Midbrain (tissue), 1 donor: ENCODE results near the gene UNK.
"Not testable (repeated sequence)": the region's sequence is repeated elsewhere in the genome, so short reads cannot be mapped to it uniquely, and the experiment has no call there.

Experiments used
- DNase-seq: peaks from one replicate; lab custom pipeline; 2025; lab: John Stamatoyannopoulos, UW

UNK gene

DNA sequence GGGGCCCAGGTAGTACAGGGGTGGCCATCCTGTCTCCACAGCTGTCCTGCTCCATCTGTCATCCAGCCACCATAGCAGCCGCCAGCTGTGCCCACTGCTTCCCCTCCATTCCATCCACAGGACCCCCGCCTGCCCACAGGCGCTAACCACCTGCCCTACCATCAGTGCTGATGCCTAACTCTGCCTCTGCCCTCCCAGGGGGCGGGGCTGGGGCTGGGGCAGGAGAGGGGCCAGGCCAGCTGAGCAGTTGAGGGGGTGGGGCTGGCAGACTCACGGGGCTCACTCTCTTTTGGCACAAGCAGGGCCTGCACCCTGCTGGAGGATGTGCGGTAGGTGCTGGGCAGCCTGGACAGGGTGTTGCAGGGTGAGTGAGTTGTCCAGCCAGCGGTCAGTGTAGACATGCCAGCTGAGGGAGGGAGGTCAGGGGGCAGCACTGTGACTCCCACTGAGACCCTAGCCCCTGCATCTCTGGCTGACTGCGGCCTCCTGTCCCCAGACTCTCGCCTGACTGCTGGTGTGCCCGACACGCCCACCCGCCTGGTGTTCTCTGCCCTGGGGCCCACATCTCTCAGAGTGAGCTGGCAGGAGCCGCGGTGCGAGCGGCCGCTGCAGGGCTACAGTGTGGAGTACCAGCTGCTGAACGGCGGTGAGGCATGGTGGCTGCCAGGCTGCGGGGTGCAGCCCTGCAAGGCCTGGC, 29.3 kb upstream of the UNK start:
- no peak for DNase-seq

DNA sequence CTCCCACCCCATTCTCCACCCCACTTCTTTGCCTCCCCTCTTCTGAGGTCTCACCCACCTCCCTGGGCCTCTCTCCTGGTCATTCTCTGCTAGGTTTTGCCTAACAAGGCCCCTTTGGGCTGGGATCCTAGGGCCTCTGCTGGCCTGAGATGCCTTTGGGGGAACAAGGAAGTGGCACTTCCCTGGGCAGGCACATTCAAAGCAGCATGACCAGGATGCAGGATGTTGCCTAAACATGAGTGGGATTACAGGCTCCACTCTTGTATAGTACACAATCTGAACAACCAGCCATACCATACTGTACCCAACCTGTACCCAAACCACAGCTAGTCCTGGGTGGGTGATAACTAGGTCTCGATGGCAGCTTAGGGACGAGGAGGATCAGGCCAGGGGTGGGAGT, 28.6 kb upstream of the UNK start:
- no peak for DNase-seq

DNA sequence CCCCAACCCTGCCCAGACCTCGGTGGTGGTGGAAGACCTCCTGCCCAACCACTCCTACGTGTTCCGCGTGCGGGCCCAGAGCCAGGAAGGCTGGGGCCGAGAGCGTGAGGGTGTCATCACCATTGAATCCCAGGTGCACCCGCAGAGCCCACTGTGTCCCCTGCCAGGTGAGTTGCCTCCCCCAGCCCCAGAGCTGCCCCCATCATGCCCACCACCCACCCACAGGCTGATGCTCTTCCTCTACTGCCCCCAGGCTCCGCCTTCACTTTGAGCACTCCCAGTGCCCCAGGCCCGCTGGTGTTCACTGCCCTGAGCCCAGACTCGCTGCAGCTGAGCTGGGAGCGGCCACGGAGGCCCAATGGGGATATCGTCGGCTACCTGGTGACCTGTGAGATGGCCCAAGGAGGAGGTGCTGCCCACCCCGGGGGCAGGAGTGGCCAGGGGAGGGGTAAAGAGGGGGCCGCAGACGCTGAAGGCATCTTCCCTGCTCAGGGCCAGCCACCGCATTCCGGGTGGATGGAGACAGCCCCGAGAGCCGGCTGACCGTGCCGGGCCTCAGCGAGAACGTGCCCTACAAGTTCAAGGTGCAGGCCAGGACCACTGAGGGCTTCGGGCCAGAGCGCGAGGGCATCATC, 28.0 kb upstream of the UNK start:
- DNase-seq: no peak

DNA sequence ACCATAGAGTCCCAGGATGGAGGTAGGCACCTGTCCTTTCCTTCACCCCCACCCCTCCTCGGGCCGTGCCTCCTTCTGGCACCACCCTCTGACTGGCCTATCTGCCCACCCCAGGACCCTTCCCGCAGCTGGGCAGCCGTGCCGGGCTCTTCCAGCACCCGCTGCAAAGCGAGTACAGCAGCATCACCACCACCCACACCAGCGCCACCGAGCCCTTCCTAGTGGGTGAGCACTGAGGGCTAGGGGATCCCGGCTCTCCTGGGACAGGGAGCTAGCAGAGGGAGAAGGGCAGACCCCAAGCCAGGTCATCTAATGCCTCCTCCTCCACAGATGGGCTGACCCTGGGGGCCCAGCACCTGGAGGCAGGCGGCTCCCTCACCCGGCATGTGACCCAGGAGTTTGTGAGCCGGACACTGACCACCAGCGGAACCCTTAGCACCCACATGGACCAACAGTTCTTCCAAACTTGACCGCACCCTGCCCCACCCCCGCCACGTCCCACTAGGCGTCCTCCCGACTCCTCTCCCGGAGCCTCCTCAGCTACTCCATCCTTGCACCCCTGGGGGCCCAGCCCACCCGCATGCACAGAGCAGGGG, 27.4 kb upstream of the UNK start:
- DNase-seq: no peak

DNA sequence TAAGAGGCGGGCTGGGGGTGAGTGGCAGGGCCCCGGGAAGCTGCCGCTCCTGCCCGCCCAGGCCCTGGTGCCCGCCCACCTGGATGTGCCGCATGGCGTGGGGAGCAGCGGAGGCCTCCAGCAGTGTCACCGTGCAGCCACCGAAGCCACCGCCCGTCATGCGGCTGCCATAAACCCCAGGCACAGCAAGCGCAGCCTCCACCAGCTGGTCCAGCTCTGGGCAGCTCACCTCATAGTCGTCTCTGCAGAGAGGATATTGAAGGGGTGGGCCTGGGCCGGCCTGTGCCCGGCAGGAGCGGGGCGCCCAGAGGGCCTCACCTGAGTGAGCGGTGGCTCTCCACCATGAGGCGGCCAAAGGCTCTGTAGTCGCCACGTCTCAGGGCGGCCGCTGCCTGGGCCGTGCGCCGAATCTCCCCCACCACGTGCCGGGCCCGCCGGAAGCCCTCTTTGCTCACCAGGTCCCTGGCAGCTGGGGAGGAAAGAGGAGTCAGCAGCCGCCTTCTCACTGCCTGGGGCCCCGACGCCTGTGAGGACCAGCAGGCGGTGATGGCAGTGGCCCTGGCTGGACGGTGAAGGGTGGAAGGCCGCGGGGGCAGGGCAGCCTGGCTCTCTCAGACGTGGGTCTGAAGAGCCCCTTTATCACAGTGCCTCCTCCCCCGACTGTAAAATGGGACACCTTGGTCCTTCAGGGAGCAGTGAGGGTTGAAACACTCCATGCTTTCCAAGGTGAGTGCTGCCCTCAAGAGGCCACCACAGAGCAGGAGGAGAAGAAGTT, 26.3 kb upstream of the UNK start:
- DNase-seq: no peak

DNA sequence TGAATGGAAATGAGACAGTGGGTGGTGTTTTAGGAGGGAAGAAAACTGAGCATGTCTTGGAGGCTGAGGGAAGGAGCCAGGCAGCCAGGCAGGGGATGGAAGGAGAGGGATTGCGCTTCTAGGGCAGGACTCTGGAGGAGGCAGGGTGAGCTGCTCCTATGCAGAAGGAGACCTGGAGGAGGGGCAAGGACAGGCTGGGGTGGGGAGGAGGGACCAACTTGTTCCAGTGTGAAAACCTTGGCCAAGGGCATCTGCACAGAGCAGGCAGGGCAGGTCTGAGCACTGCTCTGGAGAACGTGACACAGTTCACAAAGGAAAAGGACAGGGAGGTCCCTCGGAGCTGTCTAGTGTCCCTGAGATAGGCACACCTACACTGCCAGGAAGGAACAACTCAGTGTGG, 25.1 kb upstream of the UNK start:
- no peak for DNase-seq

DNA sequence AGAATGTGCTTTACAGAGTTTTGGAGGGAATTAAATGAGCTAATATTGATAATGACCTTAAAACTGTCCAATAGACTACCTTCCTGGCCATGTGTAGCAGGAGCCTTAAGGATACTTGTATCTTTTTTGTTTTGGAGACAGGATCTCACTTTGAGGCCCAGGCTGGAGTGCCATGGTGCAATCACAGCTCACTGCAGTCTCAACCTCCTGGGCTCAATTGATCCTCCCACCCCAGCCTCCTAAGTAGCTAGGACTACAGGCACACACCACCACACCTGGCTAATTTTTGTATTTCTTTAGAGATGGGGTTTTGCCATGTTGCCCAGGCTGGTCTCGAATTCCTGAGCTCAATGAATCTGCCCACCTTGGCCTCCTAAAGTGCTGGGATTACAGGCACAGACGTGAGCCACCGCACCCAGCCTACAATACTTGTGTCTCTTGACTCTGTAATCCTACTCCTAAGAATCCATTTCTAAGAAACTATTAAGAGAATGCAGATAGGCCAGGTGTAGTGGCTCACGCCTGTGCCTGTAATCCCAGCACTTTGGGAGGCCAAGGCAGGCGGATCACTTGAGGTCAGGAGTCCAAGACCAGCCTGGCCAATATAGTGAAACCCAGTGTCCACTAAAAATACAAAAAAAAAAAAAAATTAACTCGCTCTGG, 24.5 kb upstream of the UNK start:
- not testable (repeated sequence) for DNase-seq

DNA sequence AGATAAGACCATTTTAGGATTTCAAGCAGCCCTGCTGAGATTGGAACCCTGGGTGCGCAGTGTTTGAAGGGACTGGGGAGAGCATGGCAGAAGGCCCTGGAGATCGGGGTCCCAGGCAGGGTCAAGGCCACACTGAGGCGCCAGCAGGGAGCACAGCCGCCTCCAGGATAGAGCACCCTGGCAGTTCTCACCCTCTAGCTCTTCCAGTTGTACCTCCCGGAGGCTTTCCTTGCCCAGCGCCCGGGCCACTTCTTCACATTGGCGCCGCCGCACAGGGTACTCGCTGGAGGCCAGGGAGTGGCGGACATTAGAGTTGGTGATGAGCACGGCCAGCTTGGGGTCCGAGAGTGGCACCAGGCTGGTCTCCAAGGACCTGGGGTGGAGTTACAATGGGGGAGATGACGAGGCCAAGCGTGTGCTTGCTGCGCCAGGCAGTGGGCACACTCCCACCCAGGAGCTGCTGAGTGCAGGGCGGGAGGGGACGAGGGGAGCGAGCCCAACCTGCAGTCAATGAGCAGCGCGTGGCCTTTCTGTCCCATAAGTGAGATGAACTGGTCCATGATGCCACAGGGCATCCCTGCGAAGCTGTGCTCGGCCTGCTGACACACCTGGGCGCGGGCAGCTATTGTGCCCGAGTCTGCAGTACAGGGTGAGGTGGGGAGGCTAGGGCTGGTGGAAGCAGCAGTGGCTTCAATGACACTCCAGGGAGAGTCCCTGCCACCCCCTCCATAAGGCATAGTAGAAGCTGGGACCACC, 21.9 kb upstream of the UNK start:
- no peak for DNase-seq

DNA sequence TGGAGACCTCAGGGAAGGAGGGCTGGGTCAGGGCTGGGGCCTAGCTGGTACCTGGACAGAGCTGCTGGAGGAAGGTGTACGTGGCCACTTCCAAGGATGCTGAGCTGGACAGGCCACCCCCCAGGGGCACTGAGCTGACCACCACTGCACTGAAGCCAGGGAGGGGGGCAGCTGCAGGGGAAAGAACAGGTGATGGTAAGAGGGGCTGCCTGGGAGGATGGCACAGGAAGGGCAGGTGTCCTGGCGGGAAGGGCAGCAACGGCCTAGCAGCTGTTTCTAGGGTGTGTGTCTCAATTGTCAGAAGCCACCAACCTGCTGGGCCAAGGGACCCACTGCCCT, 21.4 kb upstream of the UNK start:
- no peak for DNase-seq

DNA sequence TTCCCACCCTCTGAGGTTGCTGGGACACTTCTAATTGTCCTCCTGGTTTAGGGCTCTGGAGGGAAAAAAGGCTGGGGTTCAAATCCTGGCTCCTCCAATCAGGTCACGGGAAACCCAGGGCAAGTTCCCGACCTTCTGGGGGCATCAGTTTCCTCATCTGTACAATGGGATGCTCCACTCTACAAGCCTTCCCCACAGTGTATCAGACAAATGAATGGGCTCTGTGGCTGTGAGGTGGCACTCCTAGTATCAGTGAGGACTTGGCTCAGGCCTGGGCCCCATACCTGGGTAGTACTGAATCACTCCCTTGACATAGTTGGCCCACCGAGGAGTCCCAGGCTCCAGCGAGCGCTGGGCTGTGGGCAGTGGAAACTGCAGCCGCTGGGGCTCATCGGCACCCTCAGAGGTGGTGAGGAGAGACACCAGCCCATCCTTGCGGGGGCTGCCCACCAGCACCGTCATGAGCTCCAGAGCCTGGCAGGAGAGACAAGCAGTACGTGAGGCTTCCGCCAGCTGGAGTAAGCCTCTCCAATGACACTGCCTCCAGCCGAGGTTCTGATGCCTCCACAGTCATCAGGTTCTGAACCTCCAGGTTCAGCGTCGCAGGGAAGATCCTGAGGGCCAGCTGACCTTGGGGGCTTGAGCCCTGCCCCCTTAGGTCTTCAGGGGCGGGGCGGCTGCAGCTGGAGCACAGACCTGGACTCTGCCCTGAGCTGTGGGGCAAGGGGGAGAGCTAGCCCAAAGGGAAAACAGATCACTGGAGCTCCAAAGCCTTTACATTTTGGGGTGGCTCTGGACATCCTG, 20.8 kb upstream of the UNK start:
- DNase-seq: no peak

DNA sequence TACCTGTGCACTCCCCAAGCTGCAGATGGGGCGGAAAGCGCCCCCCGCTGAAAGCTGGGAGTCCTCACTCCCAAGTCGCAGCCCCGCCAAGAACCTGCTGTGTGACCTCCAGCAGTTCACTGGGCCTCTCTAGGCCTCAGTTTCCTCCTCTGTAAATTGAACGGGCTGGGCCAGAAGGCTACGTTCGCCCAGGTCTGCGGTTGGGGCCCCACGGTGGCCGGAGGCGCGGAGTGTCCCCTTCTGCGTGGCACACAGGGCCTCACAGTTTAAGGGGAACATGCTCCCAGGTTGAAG, 20.2 kb upstream of the UNK start:
- no peak for DNase-seq

DNA sequence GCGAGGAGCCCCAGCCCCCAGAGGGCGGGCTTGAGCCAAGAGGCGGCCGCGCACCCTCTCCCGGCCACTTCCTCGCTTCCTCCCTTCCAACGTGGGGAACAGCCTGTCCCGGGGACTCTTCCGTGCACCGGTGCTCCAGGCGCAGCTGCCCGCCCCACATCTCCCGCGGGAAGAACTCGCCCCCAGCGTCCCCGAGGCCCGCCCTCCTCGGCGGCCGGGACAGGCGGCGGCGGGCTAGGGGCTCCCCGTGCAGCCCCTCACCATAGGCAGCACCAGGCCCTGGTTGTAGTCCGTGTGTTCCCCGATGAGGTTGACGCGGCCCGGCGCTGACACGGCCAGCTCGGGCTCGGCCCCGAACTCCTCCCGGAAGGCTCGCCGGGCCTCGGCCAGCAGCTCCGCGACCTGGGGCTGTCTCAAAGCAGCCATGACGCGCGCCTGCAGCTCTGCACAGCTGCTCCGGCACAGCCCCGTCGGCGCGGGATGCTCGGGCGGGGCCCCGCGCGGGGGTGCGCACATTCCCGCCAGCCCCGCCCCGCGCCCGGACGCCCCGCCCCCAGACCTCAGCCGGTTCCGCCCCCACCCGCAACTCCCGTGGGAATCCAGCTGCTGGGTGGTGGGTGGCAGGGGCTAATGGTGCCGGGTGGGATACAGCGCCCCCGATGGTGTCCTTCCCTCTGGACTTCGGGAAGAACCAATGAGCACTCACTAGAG, 19.7 kb upstream of the UNK start, which contains the start of gene GALK1:
Gene GALK1, minus strand, starts transcription at position 482 of the 711 bp plus-strand sequence. Its CDS starts 56 bp downstream, at position 426.
- peak; percentile 65 for DNase-seq

DNA sequence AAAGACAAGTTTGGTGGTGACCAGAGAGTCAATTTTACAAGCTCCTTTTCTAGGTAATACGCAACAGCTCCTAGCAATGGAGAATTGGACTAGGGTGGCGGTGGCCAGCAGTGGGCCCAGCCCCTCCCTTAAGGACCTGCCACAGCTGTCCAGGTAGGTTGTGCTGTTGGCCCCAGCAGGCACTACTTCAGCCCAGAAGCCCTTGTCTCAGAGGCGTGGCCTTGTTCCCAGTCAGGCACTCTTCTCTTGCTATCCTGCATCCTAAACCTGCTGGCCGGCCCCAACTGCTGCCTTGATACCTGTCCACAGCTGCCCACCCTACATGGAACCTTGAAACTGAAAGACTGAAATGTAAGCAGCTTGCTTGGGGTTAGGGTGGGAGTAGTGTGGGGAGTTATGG, 18.6 kb upstream of the UNK start:
- no peak for DNase-seq

DNA sequence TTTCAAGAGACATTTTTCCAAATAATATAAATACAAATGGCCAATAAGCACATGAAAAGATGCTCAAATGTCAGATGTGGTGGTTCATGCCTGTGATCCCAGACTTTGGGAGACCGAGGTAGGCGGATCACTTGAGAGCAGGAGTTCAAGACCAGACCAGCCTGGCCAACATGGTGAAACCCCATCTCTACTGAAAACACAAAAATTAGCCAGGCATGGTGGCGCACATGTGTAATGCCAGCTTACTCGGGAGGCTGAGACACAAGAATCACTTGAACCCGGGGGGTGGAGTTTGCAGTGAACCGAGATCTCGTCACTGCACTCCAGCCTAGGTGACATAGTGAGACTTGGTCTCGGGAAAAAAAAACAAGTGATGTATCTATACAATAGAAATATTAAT, 16.7 kb upstream of the UNK start:
- no peak for DNase-seq

DNA sequence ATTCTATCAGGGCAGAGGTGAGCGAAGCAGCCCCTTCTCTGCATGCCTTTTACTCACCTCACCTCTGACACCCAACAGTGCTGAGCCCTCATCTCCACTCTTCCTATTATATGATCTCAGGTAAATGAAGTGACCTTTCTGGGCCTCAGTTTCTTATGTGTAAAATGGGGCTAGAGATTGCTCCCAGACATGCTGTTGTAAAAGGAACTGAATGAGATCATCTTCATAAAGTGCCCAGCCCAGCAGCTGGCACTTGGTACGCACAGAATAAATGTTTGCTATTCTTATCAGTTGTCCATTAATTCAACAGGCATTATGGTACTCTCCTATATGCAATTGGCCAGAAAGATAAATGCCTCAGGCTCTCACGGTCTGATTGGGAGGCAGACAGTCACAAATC, 15.1 kb upstream of the UNK start:
- DNase-seq: no peak

DNA sequence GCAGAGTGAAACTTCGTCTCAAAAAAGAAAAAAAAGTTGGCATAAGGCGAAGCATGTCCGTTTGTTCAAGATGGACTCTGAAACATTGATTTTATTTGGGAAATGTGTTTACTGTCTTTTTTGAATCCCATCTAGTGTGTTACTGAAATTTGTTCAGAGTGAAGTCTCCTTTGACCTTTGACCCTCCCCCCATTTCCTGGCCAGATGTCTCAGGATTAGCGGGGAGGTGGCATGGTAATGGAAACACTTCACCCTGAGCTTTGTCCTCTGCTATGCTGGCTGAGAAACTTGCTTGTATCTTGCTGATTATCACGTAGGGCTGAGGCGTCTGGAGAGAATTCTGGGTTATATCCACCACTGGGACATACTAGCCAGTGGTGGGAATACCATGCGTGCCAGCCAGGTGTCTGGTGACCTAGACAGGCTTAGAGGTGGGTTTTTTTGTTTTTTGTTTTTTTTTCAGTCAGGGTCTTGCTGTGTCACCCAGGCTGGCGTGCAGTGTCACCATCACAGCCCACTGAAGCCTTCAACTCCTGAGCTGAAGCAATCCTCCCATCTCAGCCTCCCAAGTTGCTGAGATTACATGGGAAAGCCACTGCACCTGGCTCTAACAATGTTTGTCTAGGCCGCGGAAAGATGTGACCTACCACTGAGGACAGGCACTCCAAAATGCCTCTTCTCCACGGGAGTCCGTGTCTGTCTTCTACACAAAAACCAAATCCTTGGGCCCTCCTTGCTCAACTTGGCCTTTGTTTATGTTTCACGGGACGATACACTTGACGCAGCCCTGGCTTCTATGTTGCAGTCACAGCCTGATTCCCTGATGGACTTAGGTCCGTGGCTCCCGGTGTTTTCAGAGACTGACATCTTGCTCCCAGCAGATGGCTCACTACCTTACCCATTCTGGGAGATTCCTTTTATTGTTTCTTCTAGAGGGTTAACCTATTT, 13.0 kb upstream of the UNK start:
- no peak for DNase-seq

DNA sequence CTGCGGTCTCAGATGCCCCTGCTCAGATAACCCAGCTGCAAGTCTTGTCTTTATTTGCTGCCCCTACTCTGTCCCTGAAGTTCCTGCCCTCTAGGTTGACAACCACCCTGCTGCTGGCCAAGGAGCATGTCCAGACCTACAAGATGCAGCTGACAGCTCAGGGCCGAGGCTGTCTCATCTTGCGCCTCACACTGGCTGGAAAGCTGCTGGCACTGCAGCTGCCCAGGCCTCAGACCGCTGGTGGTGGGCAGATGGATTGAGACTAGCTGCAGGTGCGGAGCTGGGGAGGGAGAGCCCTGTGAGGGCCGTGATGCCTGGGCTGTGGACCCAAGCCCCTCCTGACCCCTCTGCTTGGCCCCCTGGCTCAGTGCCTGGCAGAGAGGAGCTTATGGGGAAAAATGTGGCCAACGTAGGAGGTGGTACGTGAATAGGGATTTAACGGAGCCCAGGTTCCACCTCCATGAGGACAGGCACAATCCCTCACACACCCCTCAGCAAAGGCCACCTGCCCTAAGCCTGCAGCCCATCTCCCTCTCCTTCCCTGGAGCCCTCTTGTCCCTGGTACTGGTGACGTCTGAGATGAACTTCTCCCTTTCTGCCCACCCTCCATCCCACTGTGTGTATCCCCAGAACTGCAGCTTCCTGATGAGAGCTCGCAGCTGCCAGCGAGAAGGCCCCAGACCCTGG, 11.3 kb upstream of the UNK start:
- DNase-seq: no peak

DNA sequence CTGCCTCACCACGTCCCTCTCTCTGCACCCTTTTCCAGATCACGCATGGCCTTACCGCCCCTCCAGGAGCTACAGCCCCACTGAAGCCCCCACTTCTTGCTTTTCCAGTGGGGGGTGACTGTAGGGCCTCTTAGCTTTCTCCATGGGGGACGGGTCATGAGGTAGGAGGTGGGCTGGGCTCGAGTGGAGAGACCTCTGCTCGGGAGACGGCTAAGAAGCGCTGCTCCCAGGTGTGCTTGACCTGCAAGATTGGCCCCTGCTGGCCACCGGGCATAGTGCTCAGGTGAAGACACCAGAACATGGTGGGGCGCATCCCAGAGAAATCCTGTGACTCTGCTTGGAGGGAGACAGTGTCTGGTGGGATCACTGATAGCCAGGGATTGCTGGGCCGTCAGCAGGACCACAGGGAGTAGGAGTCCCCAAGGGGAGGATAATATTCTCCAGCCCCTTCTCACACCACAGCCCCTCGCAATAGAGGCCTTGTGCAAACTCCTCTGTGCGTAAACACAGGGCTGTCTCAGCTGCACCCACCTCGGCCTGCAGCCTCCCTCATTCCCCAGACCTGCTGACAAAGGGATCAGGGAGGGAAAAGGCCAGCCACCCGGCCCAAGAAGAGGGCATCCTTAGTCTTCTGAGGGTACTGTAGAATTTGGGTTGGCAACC, 10.7 kb upstream of the UNK start:
- no peak for DNase-seq
